Psoas muscle (tissue), 8 donors: ENCODE data around the gene THBS2. TPM values are rescaled to one million over a fixed set of nuclear protein-coding genes. Genes with fewer than 3 reads are reported as not detected.

Experiments
- ATAC-seq, 4 donors: fragments of 200-7000 bp; cut with Tn5 transposase; one replicate each; pipeline ENCODE4 v1.9.1; 2020; ENCODE audit warnings: moderate library complexity in 3 of 4, mild to moderate bottlenecking in 2 of 4
- DNase-seq, 2 donors: peaks; one replicate each; pipeline ENCODE4 v3.0.0-alpha.2; 2020
- H3K27ac ChIP-seq: fragments of 200-600 bp; one replicate; pipeline ENCODE4 v1.8.0; 2022
- H3K27me3 ChIP-seq, 3 donors: fragments of 200-600 bp in 1 of 3; one replicate each; pipeline versions ENCODE4 v1.6.1 to v1.8.0; 2013 to 2022; ENCODE audit warnings: low read length in 2 of 3, mild to moderate bottlenecking in 2 of 3, moderate library complexity in 1 of 3; ENCODE audit not compliant: insufficient read depth in 3 of 3
- H3K36me3 ChIP-seq, 2 donors: fragments of 200-600 bp in 1 of 2; one replicate each; pipeline versions ENCODE4 v1.6.1 to v1.8.0; 2013 to 2022; ENCODE audit warnings: low read depth in 1 of 2, mild to moderate bottlenecking in 1 of 2, moderate library complexity in 1 of 2; ENCODE audit not compliant: insufficient read depth in 1 of 2
- H3K4me1 ChIP-seq: fragments of 200-600 bp; one replicate; pipeline ENCODE4 v1.8.0; 2022
- H3K4me3 ChIP-seq: fragments of 200-600 bp; one replicate; pipeline ENCODE4 v1.8.0; 2022; ENCODE audit warnings: mild to moderate bottlenecking
- H3K9me3 ChIP-seq: fragments of 200-600 bp; one replicate; pipeline ENCODE4 v1.8.0; 2022
- CTCF ChIP-seq: fragments of 200-600 bp; IDR thresholded peaks from one replicate; pipeline ENCODE4 v1.8.0; 2022; ENCODE audit warnings: antibody characterized with exemption
- WGBS, 3 donors: extraction: QIAGEN DNeasy Blood & Tissue Kit; methylation state at CpG; one replicate each; pipeline versions ENCODE4 v1.1.6 to v1.1.7; 2013; 5-methylcytosine and 5-hydroxymethylcytosine counted together
- intact Hi-C, 2 donors: fragments of 100-400 bp; cut with DNase I; formaldehyde crosslinking; loops; one replicate each; pipeline versions ENCODE4 v1.11.0 to v1.14.2; 2022
- polyA plus RNA-seq, 3 donors: library from polyadenylated mRNA; stranded (reverse); fragments of 200-250 nt; gene quantifications; one replicate each; pipeline ENCODE4 v1.2.3, GENCODE V29; 2013
- total RNA-seq, 4 donors: library from RNA; stranded (reverse); fragmentation: NEBNext Ultra II Directional in 2 of 4; extraction: Animal tissue kit (Norgen Biotek cat#: 25700) in 2 of 4; gene quantifications; one replicate each; pipeline versions ENCODE4 v1.2.1 to v1.2.4, GENCODE V29; 2021 to 2023
- donor health status: healthy with polysubstance abuse.
- donor health status: DM: no; HTN: no; CAD: no; lungs with moderate emphysema.
- donor health status: Bipolar disorder and iron deficiency.
- donor health status: healthy.
- donor health status: DM: yes; HTN: yes; CAD: no.
- donor health status: DM: no; HTN: no; CAD: no.
- donor health status: DM: no; HTN: no; CAD: no.
- donor health status: DM: yes; HTN: yes; CAD: no.

The THBS2 gene
- total and polyA plus RNA-seq, 7 donors, result 0.49 to 9.4 (median 1.6) TPM

GRCh38 chr6:169240591-169241390, 12.9 kb downstream of the THBS2 start:
- H3K27ac ChIP-seq, result no peak overlapping the region
- ATAC-seq (no peak), DNase-seq (no peak)
- H3K36me3 ChIP-seq, result no peaks in the 10 kb centered on the region
- intact Hi-C loops, result no loop called here
- TF ChIP-seq CTCF, result no peak
- no peaks in the 10 kb centered on the region for H3K9me3 ChIP-seq
- H3K27me3 ChIP-seq, result no peaks in the 10 kb centered on the region
- 83 to 87% (median 86%) methylated on average over 28 of the region's 28 CpGs for WGBS, 3 donors
- H3K4me3 ChIP-seq, result no peak overlapping the region
- no peaks in the 10 kb centered on the region for H3K4me1 ChIP-seq

GRCh38 chr6:169240125-169240524, 13.5 kb downstream of the THBS2 start:
- no peak for DNase-seq
- Histone ChIP-seq H3K27me3 (no peaks in the 10 kb centered on the region), H3K36me3 (no peaks in the 10 kb centered on the region), H3K9me3 (no peaks in the 10 kb centered on the region), H3K27ac (no peak overlapping the region), H3K4me1 (no peaks in the 10 kb centered on the region), H3K4me3 (no peak overlapping the region)
- intact Hi-C loops, result no loop called here
- ATAC-seq, result no peak
- no peak for TF ChIP-seq CTCF
- 44 to 60% (median 53%) methylated on average over 11 of the region's 11 CpGs for WGBS, 3 donors

- TF ChIP-seq CTCF, result no peak
- WGBS, 3 donors, result 57 to 85% (median 84%) methylated on average over 7 of the region's 7 CpGs
Measured at GRCh38 chr6:169239181-169239580, 14.5 kb downstream of the THBS2 start.

GRCh38 chr6:169238766-169239165, 14.9 kb downstream of the THBS2 start:
- WGBS, 3 donors, result 88 to 89% (median 88%) methylated on average over 8 of the region's 8 CpGs
- H3K36me3 ChIP-seq, result no peaks in the 10 kb centered on the region
- DNase-seq, result no peak
- H3K4me3 ChIP-seq, result no peak overlapping the region
- intact Hi-C loops, result no loop called here
- no peaks in the 10 kb centered on the region for H3K9me3 ChIP-seq
- no peak overlapping the region for H3K27ac ChIP-seq
- no peaks in the 10 kb centered on the region for H3K4me1 ChIP-seq
- TF ChIP-seq CTCF, result no peak
- no peak for ATAC-seq
- H3K27me3 ChIP-seq, result no peaks in the 10 kb centered on the region

More at GRCh38 chr6:169239181-169239580, 14.5 kb downstream of the THBS2 start:
- intact Hi-C loops, result no loop called here
- ATAC-seq (no peak), DNase-seq (no peak)
- Histone ChIP-seq H3K36me3 (no peaks in the 10 kb centered on the region), H3K27ac (no peak overlapping the region), H3K4me1 (no peaks in the 10 kb centered on the region), H3K27me3 (no peaks in the 10 kb centered on the region), H3K9me3 (no peaks in the 10 kb centered on the region), H3K4me3 (no peak overlapping the region)
